Measurements from ENCODE around the gene SYNE2.

Gene SYNE2

DNA sequence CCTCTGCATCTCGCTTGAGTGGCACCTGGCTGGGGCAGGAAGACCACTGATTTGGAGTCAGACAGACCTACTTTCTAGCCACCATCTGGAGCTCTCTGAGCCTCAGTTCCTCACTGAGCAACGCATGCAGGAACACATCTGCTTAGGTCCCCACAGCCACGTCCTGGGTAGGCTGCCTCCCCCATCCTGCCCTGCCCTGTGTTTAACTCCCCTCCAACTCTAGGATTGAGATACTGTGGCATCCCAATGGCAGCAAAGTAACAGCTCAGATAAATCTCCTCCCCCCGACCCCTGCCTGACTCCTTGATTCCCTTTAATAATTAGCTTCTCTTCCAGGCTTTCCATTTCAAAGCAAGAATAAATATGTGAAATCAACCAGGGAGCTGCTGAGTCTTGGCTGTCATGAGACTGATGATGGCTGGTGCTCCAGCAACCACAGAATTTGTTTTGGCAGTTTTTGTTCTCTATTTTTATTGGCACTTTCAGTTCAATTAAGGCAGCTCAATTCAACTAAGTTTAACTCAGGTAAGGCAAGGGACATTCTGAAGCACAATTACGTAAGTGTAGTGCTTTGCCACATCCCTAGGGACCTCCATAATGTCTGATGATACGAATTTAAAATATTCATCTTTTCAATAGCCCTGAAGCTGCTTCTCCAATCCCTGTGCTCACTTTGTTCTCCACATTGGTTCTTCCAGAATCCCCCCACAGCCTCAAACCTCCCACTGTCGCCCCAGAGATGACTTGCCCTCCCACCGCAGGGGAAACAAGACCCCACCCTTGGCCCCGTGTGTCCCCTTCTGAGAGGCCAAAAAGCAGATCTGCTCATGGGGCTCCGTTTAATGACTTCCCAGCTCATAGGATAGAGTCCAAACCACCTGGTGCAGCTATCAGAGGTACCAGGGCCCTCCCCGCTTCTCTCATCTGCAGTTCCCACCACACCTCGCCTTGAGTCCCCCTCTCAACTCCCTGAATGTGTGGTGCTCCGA, 383.1 kb downstream of the SYNE2 start:
- DNase-seq (ENCODE audit: extremely low read depth in 1 of 2, low read depth in 1 of 2): no peak

DNA sequence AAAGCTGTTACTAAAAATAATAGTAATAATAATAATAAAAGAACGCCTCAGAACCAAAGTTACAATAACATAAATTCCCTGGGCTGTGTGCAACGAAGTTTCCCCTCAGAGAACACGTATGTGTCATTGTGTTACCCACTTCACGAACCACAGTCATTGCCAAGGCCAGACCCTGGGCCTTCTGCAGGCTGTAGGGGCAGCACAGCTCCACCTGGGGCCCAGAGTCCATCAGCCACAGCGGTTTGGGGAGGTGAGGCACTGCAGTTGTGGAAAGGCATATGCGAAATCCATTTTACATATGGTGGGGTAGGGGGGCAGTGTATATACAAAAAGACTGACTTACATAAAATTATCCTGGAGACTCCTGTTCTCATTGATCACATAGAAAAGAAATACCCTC, 385.2 kb downstream of the SYNE2 start:
- no peak for DNase-seq (ENCODE audit: extremely low read depth in 1 of 2, low read depth in 1 of 2)

DNA sequence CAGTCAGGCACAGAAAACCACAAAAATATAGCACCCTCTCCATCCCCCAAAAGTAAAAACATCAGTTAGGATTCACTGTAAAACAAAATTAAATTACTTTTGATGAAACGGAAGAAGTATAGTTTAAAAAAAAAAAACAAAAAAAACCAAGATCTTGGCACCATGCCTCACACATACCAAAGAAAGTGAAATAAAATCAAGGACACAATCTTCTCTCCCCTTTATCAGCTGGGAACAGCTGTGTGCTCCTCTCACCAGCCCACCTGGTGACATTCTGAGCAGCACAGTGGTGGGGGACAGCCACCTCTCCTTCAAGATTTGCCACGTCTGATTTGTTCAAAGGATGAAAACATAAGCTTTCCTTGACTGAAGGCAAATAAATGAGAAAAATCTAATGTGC, 385.8 kb downstream of the SYNE2 start:
- no peak for DNase-seq (ENCODE audit: extremely low read depth in 1 of 2, low read depth in 1 of 2)

DNA sequence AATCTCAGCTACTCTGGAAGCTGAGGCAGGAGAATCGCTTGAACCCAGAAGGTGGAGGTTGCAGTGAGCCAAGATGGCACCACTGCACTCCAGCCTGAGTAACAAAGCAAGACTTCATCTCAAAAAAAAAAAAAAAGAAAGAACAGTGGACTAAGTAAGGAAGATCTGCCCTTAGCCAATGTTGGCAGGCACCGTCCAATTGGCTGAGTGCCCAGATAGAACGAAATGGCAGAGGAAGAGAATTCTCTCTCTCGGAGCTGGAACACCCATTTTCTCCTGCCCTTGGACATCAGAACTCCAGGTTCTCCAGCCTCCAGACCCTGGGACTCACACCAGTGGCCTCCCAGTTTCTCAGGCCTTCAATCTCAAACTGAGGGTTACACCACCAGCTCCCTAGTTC, 391.5 kb downstream of the SYNE2 start:
- DNase-seq (ENCODE audit: extremely low read depth in 1 of 2, low read depth in 1 of 2): no peak

DNA sequence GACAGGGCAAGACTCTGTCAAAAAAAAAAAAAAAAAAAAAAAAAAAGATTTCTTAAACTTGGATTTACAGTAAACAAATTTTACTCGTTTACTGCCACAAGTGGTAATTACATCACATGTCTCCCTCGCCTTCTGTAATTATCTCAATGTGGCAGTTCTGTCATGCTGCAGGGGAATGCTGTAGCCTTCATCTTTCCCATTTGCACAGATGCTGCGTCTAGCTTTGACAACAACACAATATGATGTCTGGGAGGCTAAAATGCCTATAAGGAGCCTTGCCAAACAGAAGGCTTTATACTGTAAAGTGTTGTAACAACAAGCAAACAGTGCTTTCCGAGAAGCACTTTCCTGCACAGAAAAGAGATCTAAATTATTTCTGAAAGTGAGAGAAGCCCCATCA, 392.7 kb downstream of the SYNE2 start:
- no peak for DNase-seq (ENCODE audit: extremely low read depth in 1 of 2, low read depth in 1 of 2)

DNA sequence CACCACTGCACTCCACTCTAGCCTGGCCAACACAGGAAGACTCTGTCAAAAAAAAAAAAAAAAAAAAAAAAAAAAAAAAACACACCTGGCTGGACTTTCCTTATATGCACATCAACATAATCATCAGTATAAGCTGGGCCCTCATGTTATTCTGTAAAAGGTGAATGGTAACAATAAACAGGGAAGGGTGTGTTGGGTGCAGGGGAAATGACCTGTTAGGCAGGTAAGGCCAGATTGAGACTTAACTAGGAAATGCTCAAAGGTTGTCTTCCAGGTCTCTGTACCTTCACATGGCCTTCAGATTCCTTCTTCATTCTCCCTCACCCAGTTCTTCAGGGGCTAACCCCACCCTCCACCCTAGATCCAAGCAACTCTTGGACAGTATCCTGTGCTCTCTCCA, 393.9 kb downstream of the SYNE2 start:
- no peak for DNase-seq (ENCODE audit: extremely low read depth in 1 of 2, low read depth in 1 of 2)

DNA sequence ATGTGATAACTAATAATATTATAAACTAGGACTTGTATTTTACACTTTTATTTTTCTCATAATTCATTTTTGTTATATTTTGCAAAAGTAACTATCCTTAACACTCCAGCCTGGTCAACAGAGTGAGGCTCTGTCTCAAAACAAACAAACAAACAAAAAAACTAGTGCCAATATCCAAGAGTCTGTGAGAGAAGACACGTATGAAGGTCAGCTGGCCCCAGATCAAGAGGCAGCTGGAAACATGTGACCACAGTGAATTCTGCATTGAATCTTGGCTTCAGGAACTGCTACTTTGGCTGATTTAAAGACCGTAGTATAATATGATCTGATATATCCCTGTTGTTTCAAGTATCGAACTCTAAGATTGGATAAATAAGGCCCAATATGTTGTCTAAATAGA, 394.4 kb downstream of the SYNE2 start:
- DNase-seq (ENCODE audit: extremely low read depth in 1 of 2, low read depth in 1 of 2): no peak

DNA sequence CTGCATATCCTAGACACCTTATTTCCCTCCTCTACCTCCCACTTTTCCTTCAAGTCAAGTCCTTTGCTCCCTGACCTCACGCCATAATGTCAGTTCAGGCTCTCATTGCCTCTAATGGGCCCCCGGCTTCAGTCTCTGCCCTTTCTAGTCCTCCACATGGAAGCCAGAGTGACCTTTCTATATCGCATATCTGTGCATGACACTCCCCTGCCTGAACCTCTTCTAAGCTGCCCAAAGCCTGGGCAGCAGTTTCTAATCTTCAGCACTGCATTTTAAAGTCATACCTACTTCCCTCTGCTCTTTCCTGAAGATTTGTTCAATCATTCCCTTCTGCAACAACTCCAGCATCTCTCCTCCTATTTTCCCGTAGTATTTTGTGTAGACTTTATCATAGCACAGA, 395.9 kb downstream of the SYNE2 start:
- DNase-seq (ENCODE audit: extremely low read depth in 1 of 2, low read depth in 1 of 2): no peak

DNA sequence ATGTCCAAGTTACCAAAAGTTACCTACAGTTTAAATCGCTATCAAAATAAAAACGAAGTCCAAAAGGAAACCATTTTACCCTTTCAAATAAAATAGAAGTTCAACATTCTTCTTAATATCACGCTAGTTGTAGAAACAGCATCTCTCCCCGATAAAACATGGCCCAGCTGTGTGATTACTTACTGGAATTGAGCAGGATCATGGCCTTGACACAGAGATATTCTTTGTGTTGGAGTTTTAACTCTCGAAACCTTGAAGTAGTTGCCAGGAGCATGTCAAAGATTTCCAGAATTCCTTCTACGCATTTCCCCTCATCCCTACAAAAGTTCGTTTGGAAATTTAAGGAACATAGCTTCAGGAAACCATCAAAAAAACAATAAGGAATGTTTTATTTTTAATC, 396.6 kb downstream of the SYNE2 start:
- no peak for DNase-seq (ENCODE audit: extremely low read depth in 1 of 2, low read depth in 1 of 2)

DNA sequence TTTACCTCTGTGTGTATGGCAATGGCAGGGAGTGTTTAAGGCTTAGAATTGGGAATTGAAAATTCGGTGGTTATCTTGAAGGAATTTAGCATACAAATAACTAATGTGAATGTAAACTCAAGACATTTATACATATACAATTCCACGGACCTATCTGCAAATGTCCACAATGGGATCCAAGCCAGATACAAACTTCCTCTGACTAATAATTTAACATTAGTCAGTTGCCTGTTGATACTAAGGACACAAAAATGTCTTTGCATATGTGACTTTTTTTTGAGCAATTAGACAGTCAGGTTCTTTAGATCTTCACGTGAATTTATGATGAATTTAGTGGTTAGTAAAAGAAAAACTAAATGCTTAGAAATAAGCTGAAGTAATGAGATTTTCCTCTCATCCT, 400.9 kb downstream of the SYNE2 start:
- DNase-seq (ENCODE audit: extremely low read depth in 1 of 2, low read depth in 1 of 2): no peak

DNA sequence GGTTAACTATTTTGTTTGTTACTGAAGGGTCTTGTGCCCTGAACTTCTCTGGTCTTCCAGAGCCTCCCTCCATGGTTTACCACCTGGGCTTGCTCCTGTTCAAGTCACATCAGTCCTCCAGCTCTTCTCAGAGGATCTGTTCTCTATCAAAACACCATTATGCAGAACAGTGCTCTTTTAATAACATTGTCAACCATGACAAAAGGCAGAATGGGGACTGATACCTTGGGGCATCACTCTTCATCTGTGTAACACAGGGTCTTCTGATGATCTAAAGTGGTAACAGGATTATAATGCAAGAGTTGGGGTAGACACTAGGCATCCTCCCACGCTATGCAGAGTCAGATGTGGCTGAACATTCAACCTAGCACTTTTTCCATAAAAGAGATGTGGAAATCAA, 403.0 kb downstream of the SYNE2 start:
- no peak for DNase-seq (ENCODE audit: extremely low read depth in 1 of 2, low read depth in 1 of 2)

DNA sequence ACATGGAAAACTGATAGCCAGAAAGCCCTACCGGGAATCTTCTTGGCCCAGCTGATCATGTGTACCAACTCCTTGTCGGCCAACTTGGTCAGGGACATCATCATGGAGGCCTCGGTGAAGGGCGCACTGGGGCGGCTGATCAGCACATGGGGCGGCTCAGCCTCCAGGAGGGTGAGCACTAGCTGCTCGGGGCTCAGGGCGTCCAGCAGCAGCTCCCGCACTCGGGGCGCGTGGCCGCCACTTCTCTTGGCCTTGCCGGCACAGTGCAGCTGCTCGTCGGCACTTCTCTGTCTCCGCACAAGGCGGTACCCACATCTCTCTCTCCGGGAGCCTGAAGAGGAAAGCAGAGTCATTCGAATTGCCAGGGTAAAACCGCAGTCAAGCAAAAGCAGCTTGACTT, 407.6 kb downstream of the SYNE2 start:
- DNase-seq (ENCODE audit: extremely low read depth in 1 of 2, low read depth in 1 of 2): no peak

DNA sequence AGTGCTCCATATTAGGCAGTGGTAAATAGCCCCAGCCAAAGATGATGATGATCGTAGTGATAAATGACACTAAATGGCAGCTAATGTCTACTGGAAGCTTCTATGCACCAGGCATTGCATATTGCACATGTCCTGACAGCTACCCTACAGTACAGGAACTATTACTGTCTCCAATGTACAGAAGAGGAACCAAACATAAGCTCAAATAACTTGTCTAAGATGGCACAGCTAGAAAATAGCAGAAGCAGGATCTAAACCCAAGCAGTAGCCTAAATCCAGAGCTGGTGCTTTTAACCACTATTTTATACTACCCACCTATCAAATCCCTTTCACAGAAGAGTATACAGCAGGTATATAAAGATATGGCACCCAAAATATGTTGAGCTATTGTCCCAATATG, 412.4 kb downstream of the SYNE2 start:
- DNase-seq (ENCODE audit: extremely low read depth in 1 of 2, low read depth in 1 of 2): no peak

DNA sequence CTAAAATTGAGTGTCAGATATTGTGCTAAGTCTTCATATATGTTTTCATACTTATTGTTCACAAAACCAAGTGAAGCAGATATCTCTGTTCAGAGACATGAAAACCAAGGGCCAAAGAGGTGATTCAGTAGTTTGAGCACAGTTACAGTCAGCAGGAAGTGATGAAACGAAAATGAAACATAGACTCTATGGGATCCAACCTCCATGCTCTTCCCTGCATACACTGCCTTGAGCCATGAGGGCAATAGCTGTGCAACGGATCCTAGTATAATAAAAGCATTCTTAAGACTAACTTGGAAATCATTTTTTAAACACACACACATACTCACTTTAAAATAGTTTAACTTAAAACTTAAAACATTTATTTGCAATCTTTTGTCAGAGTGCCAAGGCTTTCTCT, 413.4 kb downstream of the SYNE2 start:
- DNase-seq (ENCODE audit: extremely low read depth in 1 of 2, low read depth in 1 of 2): no peak

DNA sequence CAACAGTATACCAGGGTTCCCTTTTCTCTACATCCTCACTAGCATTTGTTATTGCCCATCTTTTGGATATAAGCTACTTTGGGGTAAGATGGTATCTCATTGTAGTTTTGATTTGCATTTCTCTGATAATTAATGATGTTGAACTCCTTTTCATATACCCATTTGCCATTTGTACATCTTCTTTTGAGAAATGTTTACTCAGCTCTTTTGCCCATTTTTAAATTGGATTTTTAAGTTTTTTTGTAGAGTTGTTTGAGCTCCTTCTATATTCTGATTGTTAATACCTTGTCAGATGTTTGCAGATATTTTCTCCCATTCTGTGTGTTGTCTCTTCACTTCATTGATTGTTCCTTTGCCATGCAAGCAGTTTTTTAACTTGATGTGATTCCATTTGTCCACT, 419.2 kb downstream of the SYNE2 start:
- no peak for DNase-seq (ENCODE audit: extremely low read depth in 1 of 2, low read depth in 1 of 2)

All from activated CD8-positive, alpha-beta memory T cell treated with anti-CD3 and anti-CD28 coated beads for 1 hour (primary cell).